C1 segment of cervical spinal cord (tissue), 14 donors: ENCODE measurements around the gene TMEM144.

Experiments
- DNase-seq, 14 donors: peaks; one replicate each; lab custom pipeline; 2025; lab: John Stamatoyannopoulos, UW

Gene TMEM144

GRCh38 chr4:158209825-158210807 is at the start of gene TMEM144:
TMEM144 (plus strand) TSS chr4:158210486; CDS start chr4:158212668, 2,182 bp downstream.
- peak; percentile 57 to 96 (median 86) for DNase-seq

GRCh38 chr4:158161551-158162354 is 48.5 kb upstream of the TMEM144 start:
- DNase-seq: no peak

DNA sequence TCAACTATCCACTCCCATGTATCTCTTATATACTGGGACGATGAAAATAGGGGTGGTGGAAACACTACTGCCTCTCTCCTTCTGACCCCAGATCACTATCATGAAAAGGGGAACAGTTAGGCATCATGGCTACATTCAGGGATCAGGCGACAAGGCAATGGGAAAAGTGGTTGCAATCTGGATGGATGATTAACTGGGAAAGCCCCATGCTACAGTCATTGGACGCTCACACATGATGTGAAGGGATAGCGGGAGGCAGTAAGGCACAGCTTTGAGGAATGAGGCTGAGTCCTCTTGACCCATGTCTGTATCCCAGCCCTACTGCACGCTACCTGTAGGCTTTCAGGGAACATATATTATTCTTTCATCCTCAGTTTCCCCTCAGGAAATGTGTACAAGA is 47.7 kb upstream of the TMEM144 start:
- DNase-seq: no peak

DNA sequence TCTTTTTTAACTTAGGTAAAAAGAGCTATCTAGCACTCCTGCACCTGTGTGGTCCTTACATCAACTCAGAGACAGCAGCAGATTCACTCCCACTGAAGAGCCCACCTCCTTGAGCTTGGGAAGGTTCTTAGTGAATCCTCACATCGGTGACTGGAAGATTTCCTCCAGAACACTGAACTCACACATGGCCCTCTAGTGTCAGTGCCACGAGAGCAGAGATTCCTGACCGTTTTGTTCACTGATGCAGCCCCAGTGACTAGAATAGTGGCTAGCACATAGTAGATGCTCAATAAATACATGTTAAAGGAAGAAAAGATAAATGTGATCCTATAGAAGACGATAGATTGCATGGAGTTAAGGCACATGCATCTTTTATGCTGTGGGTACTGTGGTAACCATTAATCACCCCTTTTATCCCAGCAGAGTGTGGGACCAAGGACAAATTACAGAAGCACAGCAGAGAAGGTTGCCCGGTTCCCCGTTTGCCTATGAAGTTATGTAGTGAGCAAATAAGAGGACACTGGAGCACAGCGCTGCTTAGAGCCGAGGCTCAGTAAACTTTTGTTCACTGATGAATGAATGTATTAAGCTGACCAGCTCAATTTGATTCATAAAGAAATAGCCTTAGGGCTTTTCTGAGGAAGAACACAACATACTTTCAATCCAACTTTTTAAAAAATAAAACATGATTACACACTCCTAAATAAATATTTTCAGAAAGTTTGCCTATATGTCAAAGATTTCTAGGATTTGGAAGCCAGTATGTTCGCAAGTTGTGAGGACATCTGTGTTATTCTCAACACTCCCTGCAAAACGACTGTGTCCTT is 46.1 kb upstream of the TMEM144 start:
- DNase-seq: no peak

GRCh38 chr4:158164768-158165213 is 45.5 kb upstream of the TMEM144 start:
- no peak for DNase-seq

GRCh38 chr4:158166701-158167100 is 43.6 kb upstream of the TMEM144 start:
- no peak for DNase-seq

- DNase-seq: no peak
Observed at GRCh38 chr4:158168606-158169005, 41.7 kb upstream of the TMEM144 start.

DNA sequence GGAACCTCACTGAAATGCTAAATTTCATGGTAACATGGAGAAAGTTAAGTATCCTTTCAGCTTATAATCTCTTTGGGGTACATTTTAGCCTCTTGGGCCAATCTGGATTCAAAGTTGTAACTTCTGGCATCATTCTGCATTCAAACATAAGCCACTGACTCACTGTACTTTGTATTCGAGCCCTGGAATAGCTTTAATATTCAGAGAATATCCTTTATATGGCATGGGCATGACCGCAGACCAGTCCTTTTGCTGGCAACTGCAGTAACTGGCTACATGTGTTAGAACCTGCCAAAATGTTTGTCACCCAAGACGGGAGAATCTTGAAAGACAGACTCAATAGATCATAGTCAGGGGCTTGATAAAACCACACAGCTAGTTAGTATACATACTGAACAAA is 40.8 kb upstream of the TMEM144 start:
- DNase-seq: no peak

DNA sequence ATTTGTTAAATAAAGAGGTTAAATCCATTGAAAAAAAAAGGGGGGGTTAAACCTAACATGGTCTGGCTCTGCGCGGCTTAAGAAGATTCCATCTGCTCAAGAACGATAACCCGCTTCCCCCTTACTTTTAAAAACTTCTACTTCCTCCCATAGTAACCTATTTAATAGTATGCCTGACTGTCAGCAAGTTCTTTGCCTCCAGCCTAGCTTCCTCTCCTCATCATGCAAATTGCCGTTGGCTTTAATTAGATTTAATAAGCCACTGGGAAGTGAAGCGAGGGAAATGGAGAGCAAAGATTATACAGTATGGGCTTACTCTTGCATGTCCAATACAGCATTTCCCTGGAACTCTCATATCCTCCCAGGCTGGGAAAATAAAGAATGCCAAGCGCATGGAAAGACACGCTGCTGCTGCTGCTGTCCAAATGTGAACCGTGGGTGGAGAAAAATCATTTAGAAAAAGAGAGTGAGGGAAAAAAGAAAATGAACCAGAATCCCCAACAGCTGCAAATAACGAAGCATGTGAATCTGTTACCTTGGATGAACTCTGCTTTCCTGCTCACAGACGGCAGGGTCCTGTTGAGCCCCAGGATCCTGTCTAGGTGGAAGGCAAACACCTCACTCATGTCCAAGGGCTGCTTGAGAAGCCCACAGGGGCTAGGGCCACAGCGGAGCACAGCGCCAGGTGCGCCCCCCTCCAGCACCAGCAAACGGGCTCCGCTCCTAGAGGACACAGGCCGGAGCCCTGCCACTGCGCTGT is 40.2 kb upstream of the TMEM144 start:
- no peak for DNase-seq

DNA sequence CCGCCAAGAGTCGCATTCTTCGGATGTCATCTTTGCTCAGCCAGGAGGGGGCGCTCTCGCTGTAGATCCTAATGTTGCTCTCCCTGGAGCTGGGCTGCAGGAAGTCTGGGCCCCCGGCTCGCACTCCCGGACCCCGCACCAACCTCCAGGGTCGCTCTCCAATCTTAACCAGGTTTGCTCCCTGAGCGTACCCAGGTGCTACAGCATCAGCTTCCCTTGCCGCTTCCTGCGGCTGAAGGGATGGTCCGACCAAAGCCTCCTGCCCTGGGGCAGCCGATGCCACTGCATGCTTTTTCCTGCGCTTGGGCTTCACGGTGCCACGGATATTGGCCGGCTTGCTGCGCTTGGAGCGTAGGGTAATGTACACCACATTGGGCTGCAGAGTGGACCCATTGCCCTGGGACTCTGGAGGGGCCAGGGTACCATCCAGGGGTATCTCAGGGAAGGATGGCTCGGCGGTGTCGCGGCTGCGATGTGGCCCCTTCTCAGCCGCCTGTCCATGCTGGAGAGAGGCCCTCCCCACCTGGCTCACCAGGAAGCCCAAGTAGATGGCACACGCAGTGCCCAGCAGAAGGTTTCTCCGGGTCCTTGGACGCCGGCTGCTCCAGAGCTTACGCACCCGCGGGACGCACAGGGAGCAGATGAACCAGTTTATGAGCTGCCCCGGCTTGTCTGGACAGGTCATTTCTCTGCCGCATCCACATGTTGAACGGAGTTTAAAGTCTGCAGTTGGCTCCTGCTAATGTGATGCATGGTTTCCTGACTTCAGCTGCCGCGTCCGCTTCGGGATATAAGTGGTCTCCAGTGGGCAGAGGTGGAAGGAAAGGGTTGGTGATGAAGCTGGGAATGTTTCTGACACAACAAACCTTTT is 39.4 kb upstream of the TMEM144 start:
- peak in 3 of 14 donors; percentile 22 to 36 (median 30) for DNase-seq

DNA sequence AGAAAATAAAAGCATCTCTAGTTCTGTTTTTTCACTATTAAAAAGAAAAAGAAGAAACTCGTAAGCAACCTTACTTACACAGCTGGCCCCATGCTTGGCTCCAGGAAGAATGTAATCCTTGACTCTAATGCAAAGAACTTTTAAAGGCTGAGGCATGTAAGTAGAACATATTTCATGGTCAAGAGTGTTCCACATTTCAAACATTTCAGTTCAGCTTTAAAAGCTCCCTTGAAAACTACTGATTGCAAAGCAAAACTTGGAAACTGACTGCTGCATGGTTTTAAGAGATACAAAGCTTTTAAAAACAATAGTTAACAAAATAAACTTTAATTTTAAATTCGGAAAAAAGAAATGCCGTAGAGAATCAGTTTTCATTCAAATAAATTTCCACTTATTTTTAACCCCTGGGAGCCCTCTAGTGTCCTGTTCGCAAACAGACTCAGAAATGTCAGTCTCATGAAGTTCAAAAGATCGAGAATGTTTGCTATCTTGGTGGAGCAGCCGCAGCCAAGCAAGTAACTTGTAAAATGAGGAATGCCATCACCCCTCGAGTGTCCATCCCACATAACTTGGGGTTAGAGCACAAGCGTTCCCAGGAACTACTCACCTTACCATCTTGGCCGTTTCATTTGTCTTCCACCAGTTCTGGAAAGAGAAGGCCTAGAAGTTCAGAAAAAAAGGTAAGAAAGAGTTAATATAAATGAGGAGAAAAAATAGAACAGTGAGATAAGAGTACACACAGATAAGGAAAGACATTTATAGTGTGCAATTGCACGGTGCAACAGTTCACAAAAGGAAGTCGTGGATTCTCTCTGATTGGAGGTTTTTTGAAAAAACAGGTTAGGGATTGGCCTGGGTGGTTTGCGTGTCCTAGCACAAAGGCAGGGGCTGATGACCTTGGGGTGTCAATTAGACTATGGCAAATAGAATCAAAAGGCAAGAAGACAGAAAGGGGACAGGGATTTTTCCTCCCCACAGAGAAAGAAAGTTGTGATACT is 37.7 kb upstream of the TMEM144 start, which contains the start of gene GASK1B:
Gene GASK1B, minus strand, starts transcription at position 765 of the 998 bp plus-strand sequence. CDS start 1,650 bp downstream, outside the sequence.
- DNase-seq: peak in 4 of 14 donors; percentile 19 to 37 (median 32)

- DNase-seq: no peak
Observed at GRCh38 chr4:158176108-158176507, 34.2 kb upstream of the TMEM144 start.

GRCh38 chr4:158176776-158177175 is 33.5 kb upstream of the TMEM144 start:
- no peak for DNase-seq

DNA sequence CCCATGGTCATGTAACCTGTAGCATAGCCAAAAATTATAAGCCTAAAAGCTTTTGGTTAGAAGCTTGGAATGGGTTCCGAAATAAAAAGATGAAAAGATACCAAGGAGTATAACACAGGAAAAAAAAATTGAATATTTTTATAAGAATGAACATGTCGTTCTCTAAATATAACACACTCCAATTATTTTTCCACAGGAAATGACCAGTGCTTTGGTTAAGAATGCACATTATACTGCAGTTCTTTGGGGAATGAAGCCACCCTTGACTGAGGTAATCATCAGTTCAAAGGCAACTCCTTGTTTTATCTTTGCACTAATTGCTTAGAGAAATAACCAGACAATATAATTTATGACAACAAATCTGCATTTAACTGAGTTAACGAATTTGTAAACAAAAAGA is 30.8 kb upstream of the TMEM144 start:
- no peak for DNase-seq

DNA sequence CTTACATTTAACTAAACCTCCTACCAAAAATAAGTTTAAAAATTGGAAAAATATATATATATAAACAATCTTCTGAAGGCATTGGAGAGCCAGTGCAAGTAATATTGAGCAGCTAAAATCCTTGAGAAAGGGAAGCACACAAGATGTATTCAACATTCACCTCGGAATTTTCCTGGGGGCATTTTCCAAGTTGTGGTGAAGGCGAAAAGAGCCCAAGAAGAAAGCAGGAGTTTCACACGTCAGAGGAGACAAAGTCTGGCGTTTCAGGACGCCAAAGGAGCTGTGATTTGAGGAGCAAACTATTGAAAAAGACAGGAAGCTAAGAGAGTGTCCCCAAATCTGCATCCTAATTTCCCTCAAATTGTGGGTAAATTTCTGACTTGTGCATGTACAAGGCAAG is 28.4 kb upstream of the TMEM144 start:
- DNase-seq: no peak

DNA sequence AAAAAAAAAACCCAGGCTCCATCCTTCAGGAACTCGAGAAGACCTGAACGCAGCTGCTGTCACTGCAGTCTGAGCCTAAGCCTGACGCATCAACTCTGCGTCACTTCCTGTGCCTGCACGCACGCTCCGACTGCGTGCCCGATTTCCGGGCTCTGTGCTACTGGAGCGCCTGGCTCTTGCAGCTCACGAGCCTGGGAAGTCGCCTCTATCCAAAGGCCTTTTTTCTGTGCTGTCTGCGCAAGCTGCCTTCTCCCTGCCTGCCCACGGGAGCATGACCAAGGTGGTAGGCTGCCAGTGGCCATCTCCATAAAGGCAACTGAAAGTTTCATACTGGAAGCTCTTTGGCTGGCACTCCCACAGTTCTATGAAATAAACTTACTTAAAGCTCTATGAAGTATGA is 27.6 kb upstream of the TMEM144 start:
- DNase-seq: peak in 1 of 14 donors; percentile 19

- no peak for DNase-seq
Observed at GRCh38 chr4:158186815-158187214, 23.5 kb upstream of the TMEM144 start.

DNA sequence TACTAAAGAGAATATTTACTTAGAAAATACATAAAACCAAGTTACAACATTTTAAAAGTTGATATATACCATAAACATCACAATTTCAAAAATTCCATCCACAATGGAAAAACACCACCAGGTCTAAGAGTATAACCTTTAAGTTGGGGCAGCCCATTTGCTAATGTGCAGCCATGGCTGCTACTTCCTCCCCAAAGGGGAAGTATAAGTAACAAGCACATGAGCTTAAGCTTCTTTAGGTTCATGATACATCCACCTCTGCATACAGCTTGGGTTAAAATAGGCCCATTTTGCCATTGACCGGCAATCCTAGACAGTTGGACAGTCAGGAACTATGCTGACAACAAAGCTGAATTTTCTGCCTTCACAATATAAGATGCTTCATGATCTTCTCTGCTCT is 20.9 kb upstream of the TMEM144 start:
- DNase-seq: no peak
